Osteocyte (in vitro differentiated cells): ENCODE measurements around the gene EFL1. TPM values are rescaled to one million over a fixed set of nuclear protein-coding genes. Genes with fewer than 3 reads are reported as not detected.

Experiments
- DNase-seq: peaks from one replicate; pipeline ENCODE4 v3.0.0; 2021; ENCODE audit warnings: mixed read lengths; ENCODE audit not compliant: unreplicated experiment; ENCODE audit errors: extremely low spot score
- H3K27ac Mint-ChIP-seq: one replicate; pipeline ENCODE4 v1.8.0; 2021; ENCODE audit warnings: mild to moderate bottlenecking, mixed read lengths; ENCODE audit not compliant: unreplicated experiment
- H3K27me3 Mint-ChIP-seq: one replicate; pipeline ENCODE4 v1.8.0; 2021; ENCODE audit warnings: mixed read lengths; ENCODE audit not compliant: unreplicated experiment
- H3K36me3 Mint-ChIP-seq: one replicate; pipeline ENCODE4 v1.8.0; 2021; ENCODE audit warnings: mixed read lengths; ENCODE audit not compliant: unreplicated experiment
- H3K4me1 Mint-ChIP-seq: one replicate; pipeline ENCODE4 v1.8.0; 2021; ENCODE audit warnings: mixed read lengths; ENCODE audit not compliant: unreplicated experiment
- H3K4me3 Mint-ChIP-seq: one replicate; pipeline ENCODE4 v1.8.0; 2021; ENCODE audit warnings: mild to moderate bottlenecking, moderate library complexity, mixed read lengths; ENCODE audit not compliant: unreplicated experiment
- H3K9me3 Mint-ChIP-seq: one replicate; pipeline ENCODE4 v1.8.0; 2021; ENCODE audit warnings: mixed read lengths; ENCODE audit not compliant: unreplicated experiment
- total RNA-seq: library from RNA; stranded (reverse); gene quantifications from 2 replicates; pipeline ENCODE4 v1.2.1, GENCODE V29; 2021
- TF ChIP-seq, protein P1 (sequence below): fragments of 200-600 bp; sonication (generic); IDR thresholded peaks from 2 replicates; pipeline ENCODE4 v1.5.0; 2021; ENCODE audit warnings: antibody characterized with exemption, mild to moderate bottlenecking, moderate library complexity

The EFL1 gene
- total RNA-seq, 1 donor from 2014 or later = 17.9 TPM

DNA sequence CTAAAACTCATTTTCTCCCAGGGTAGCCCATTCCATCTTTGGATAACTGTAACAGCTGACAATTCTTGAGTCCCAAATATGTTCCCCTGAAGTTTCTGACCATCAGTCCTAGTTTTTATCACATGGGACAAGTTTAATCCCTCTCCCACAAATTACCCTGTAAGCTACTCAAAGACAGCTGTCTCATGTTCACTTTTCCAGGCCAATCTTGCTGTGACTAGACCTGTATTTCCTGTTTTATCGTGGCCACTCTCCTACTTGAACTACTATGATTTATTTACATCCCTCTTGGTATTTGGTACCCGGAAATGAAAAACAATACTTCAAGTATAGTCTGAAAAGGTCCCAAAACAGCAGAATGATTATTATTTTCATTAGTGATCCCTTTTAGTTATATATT, 121.6 kb downstream of the EFL1 start:
- no peaks in the 10 kb centered on the region for H3K27me3 Mint-ChIP-seq
- no peaks in the 10 kb centered on the region for H3K9me3 Mint-ChIP-seq
- H3K4me3 Mint-ChIP-seq = no peak overlapping the region
- TF ChIP-seq, protein P1, sequence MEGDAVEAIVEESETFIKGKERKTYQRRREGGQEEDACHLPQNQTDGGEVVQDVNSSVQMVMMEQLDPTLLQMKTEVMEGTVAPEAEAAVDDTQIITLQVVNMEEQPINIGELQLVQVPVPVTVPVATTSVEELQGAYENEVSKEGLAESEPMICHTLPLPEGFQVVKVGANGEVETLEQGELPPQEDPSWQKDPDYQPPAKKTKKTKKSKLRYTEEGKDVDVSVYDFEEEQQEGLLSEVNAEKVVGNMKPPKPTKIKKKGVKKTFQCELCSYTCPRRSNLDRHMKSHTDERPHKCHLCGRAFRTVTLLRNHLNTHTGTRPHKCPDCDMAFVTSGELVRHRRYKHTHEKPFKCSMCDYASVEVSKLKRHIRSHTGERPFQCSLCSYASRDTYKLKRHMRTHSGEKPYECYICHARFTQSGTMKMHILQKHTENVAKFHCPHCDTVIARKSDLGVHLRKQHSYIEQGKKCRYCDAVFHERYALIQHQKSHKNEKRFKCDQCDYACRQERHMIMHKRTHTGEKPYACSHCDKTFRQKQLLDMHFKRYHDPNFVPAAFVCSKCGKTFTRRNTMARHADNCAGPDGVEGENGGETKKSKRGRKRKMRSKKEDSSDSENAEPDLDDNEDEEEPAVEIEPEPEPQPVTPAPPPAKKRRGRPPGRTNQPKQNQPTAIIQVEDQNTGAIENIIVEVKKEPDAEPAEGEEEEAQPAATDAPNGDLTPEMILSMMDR = no peak
- peak overlapping the region; percentile 89 for H3K27ac Mint-ChIP-seq
- H3K36me3 Mint-ChIP-seq = peaks cover 11% of the 10 kb centered on the region
- H3K4me1 Mint-ChIP-seq = peaks cover 32% of the 10 kb centered on the region
- DNase-seq = no peak

DNA sequence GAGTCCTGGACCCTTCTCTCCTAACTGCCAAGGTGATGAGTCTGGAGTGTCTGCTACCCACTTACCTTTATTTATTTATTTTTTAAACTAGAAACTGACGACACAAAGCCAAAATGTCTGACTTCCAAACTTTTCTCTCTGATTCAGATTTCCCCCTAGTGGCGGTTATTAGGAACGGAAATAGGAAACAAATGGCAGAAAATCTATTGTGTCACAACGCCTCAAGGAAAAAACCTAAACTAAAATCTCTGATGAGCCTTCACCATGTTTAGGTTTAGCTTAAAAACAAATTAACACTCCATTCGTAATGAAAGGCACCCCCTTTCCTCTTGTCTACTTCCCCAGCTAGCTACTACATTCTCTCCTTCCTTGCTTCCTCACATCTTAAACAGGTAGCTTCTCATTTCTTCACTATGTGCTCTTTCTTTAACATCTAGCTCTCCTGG, 122.7 kb downstream of the EFL1 start:
- H3K4me3 Mint-ChIP-seq = peak overlapping the region; percentile 11
- no peak for DNase-seq
- TF ChIP-seq, protein P1 = peak; percentile 81
- H3K27me3 Mint-ChIP-seq = no peaks in the 10 kb centered on the region
- H3K27ac Mint-ChIP-seq = peak overlapping the region; percentile 89
- peaks cover 32% of the 10 kb centered on the region for H3K4me1 Mint-ChIP-seq
- H3K9me3 Mint-ChIP-seq = no peaks in the 10 kb centered on the region
- peaks cover 15% of the 10 kb centered on the region for H3K36me3 Mint-ChIP-seq

DNA sequence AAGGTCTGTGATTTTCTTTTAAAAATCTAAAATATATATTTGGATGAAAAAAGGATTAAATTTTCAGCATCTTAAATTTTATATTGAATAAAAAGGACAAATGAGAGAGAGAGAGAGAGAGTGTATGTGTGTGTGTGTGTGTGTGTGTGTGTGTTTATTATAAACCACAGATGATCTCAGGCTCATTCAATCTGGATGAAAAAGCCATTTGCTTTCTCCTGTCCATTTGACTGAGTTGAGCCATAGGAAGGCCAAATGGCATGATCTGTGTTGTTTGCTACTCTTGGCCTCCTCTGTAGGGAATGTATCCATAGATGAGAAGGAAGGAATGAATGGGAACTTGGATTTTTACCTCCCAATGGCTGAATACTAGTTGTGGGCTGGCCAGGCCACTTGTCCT, 124.2 kb downstream of the EFL1 start:
- peaks cover 18% of the 10 kb centered on the region for H3K36me3 Mint-ChIP-seq
- peaks cover 36% of the 10 kb centered on the region for H3K4me1 Mint-ChIP-seq
- TF ChIP-seq, protein P1 = no peak
- DNase-seq = no peak
- no peak overlapping the region for H3K4me3 Mint-ChIP-seq
- no peaks in the 10 kb centered on the region for H3K9me3 Mint-ChIP-seq
- H3K27ac Mint-ChIP-seq = no peak overlapping the region
- no peaks in the 10 kb centered on the region for H3K27me3 Mint-ChIP-seq

DNA sequence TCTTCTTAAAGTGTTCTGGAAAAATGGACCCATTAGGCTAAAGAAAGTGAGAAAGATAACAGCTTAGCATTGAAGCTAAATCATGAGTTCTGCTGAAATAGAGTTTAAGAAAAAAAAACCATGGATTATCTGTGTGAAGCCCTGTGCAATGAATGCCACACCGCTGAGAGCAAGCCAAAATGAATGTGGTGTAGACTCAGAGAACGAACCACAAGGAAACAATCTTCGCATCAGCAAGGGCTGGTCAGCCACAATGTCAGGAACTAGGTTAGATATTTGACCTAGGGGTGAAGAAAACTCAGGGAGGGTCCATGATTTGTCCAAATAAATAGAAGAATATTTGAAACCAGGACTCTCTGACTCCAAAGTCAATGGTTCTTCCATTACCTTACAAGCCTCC, 125.3 kb downstream of the EFL1 start:
- Mint-ChIP-seq H3K36me3 (peaks cover 18% of the 10 kb centered on the region), H3K27ac (no peak overlapping the region), H3K4me3 (no peak overlapping the region), H3K4me1 (peaks cover 45% of the 10 kb centered on the region), H3K27me3 (no peaks in the 10 kb centered on the region), H3K9me3 (no peaks in the 10 kb centered on the region)
- DNase-seq = no peak
- TF ChIP-seq, protein P1 = no peak

DNA sequence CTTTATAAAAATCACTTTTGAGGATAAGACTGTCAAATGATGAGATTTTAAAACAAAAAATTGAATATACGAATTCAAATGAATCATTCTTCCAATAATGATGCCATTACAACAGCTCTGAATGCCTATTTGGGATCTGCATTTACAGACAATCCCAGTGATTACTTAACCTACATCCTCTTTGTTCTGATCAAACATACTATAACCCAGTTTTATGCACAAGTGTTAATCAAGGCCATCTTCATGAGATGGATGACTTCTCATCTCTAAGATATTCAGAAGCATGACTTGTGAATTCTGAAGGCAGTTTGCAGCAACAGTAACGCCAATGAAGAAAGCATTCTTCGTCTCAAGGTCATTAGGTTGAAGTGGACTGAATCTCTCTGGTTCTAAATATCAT, 126.4 kb downstream of the EFL1 start:
- H3K9me3 Mint-ChIP-seq = no peaks in the 10 kb centered on the region
- peaks cover 52% of the 10 kb centered on the region for H3K4me1 Mint-ChIP-seq
- TF ChIP-seq, protein P1 = no peak
- peaks cover 18% of the 10 kb centered on the region for H3K36me3 Mint-ChIP-seq
- no peak for DNase-seq
- H3K27me3 Mint-ChIP-seq = no peaks in the 10 kb centered on the region
- H3K27ac Mint-ChIP-seq = no peak overlapping the region
- H3K4me3 Mint-ChIP-seq = no peak overlapping the region
